HK-2 (cell line): Measurements from ENCODE around the gene COL5A2.

Experiments used
- DNase-seq: peaks from one replicate; pipeline ENCODE4 v3.0.0-alpha.2; 2018; ENCODE audit not compliant: unreplicated experiment

Gene COL5A2

GRCh38 chr2:189050165-189050712 lies 129.3 kb downstream of the COL5A2 start:
- DNase-seq = no peak

GRCh38 chr2:189049709-189050164 lies 129.8 kb downstream of the COL5A2 start:
- DNase-seq = no peak

DNA sequence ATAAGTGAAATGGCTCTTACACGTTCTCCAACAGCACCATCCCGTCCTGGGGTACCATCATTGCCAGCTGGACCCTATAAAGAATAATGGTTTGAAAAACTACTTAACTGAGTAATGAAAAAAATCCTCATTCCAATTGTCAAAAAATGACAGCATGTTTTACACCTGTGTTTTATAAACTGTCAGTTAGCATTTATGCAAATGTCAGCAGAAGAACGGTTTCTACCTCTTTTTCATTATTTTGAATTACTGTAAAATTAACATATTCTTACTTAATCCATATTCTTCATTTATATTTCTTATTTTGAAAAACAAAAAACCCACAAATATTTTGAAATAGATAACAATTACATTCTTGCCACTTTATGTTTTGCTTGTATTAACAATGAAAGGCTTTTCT lies 131.4 kb downstream of the COL5A2 start:
- no peak for DNase-seq

DNA sequence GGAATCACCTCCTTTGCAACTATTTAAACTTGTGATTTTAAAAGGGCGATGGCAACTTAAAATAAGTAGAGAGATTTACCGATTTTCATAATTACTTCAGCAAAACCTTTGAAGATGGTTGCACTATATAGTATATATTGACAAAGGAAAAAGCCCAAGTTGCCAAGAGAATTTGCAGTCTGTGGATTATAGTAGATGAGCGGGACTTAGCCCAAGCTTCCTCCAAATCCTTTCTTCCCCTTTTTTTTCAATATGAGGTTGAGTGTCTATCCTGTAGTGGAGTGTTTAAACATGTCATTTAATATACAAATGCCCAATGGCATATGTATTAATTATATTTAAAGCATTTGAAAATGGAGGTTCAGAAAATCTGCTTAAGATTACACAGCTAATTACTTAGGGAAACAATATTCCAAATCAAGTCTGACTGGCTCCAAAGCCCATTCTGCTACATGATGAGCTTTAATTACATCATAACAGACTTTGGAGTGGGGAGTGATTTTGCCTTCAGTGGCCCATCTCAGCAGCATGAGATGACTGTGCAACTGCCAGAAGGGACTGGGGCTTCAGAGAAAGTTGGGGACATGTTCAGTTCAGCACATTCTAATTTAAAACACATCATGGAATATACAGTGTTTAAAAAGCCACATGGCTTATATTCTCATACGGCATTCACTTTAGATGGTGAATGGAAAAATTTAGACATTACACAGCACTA lies 132.2 kb downstream of the COL5A2 start:
- no peak for DNase-seq

GRCh38 chr2:189046320-189046719 lies 133.2 kb downstream of the COL5A2 start:
- DNase-seq = no peak

DNA sequence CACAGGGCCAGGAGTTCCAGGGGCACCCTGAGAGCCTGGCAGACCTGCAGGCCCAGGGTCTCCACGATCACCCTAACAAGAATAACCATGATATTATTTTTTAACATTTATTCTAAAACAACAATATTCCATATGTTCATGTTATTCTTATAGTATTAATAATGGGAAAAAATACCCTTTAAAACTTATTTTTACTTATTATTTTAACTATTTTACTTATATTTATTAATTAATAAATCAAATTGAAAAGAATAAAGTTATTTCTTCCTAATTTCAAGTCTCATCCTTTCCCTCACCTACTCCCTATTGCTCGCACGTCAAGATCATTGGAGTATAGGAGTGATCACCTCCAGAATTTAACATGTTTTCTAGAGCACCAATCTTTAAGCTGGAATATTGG lies 133.7 kb downstream of the COL5A2 start:
- no peak for DNase-seq

DNA sequence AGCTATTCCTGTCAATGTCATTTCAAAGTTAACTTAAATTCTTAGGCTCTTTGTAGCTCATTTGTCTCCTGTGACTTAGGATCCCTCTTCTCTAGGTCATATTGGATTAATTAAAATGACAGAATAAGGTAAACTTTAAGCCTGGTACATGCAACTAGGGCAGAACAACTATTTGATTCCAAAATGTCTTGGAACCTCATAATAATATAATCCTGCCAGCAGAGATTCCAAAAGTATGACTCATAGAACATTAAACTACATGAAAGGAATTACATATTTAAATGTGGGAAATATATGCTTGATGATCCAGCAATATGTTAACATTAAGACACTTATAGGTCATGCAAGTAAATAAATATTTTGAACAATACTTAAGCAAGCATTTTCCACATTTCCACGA lies 142.0 kb downstream of the COL5A2 start:
- DNase-seq = no peak

DNA sequence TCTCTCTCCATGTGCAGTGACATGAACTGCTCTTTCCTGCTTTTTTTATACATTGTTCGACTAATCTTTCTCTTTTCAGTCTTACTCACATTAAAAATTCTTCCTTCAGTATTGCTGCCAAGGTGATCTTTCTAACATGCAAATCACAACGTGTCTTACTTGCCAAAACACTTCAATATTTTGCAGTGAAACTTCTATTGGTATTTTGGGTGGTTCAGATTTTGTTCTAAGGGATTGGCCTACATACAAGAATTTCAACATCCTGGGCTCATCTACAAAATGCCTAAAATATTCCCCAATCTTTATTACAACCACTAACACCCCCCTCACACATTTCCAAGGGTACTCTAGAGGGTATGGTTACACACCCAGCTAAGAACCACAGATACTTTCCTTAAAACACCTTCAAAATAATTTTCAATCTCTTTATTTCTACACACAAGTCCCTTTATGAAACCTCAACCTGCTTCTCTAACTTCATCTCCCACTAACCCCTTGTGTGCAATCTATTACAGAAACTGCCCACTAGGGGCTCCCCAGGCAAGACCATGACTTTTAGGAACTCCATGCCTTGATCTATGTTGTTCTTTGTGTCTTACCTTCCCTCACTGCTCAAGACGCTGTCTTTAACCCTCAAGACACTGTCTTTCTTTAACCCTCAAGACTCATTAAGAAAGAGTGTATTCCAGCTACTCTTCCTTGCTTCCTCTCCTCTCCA lies 154.5 kb downstream of the COL5A2 start:
- DNase-seq = no peak

DNA sequence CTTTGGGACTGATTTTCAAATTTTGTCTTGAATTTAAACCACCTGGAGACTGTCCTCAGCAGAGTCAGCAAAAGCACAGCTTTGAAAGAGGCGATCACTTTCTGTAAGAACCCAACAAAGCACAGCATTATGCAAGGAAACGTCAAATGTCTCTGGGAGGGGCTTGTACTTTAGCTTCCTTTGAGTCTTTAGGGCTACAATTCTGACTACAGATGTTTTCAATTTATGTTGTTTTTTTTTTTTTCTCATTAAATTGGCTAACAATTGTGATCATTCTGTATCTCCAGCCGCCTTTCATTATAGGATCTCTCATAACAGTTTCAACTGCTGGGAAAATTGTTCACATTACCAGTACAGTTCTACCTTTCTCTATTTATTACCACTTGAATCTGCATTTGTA lies 157.1 kb downstream of the COL5A2 start:
- no peak for DNase-seq

- DNase-seq = no peak
Observed at GRCh38 chr2:189022053-189022481, 157.5 kb downstream of the COL5A2 start.

- no peak for DNase-seq
Observed at GRCh38 chr2:189020179-189020578, 159.4 kb downstream of the COL5A2 start.

- DNase-seq = no peak
Observed at GRCh38 chr2:189018631-189019030, 160.9 kb downstream of the COL5A2 start.

- DNase-seq = no peak
Observed at GRCh38 chr2:189016311-189016861, 163.2 kb downstream of the COL5A2 start.

DNA sequence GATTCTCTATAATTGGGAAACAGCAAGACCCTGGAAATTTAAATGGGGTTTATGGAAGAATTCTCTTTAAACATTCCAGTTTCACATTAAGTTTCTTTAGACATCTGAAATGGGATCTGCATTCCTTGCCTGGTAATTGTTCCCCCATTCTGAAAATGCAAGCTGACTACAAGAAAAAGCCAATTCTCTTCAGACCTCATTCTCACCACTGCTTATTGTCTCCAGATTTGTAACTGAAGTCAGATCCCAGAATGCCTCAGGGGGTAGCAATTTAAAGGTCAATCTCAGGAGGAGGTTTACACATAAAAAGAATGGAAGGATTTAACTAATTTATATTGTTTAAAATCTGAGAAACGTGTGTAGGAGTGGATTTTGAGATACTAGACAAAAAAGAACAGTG lies 164.2 kb downstream of the COL5A2 start:
- no peak for DNase-seq

GRCh38 chr2:189014449-189015138 lies 165.0 kb downstream of the COL5A2 start:
- no peak for DNase-seq

DNA sequence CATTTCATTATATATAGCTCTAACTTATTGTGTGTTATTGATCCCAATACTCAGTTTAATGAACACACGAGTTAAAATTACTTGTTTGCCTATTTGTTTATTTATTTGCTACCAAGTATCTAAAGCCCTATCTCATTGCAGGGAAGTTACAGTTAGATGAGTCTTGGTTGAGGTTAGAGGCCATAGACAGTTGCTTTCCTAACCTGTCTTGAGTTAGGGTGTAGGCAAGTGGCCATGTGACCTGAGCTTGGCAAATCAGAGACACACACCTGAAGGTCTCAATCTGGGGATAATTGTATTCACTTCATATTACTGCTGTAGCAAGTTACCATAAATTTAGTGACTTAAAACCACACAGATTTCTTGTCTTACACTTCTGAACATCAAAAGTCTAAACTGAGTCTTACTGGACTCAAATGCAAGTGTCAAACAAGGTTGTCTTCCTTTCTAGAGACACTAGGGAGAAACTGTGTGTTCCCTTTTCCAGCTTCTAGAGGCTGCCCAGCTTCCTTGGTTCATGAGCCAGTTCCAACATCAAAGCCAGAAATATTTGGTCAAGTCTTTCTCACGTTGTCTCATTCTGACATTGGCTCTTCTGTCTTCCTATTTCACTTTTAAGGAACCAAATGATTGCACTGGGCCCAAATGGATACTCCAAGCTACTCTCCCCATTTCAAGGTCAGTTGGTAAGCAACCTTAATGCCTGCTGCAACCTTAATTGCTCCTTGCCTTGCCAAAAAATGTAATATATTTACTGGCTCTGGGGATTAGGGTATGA lies 165.7 kb downstream of the COL5A2 start:
- DNase-seq = no peak

GRCh38 chr2:189013031-189013430 lies 166.5 kb downstream of the COL5A2 start:
- DNase-seq = no peak

DNA sequence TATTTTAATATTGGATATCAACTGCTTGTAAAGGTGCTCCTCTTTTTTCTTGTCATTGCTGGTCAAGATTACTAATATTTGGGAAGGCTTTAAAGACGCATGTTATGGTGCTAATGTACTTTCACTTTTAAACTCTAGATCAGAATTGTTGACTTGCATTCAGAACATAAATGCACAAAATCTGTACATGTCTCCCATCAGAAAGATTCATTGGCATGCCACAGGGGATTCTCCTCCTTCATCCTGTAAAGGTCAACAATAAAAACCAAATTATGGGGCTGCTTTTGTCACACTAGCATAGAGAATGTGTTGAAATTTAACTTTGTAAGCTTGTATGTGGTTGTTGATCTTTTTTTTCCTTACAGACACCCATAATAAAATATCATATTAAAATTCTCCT lies 167.2 kb downstream of the COL5A2 start:
- no peak for DNase-seq

DNA sequence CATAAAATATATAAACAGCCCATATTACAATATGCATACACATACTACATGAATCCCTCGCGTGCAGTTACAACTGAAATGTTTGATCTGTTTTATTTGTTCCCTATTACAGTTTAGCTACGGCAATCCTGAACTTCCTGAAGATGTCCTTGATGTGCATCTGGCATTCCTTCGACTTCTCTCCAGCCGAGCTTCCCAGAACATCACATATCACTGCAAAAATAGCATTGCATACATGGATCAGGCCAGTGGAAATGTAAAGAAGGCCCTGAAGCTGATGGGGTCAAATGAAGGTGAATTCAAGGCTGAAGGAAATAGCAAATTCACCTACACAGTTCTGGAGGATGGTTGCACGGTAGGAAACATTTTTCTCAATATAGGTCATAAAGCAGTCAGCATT lies 169.0 kb downstream of the COL5A2 start:
- DNase-seq = no peak

GRCh38 chr2:189008555-189009262 lies 170.9 kb downstream of the COL5A2 start:
- no peak for DNase-seq

- DNase-seq = no peak
Observed at GRCh38 chr2:189002079-189002478, 177.5 kb downstream of the COL5A2 start.
